H4 (cell line): ENCODE measurements around the gene AMACR. TPM values are rescaled to one million over a fixed set of nuclear protein-coding genes. Genes with fewer than 3 reads are reported as not detected.

Experiments
- total RNA-seq: library from RNA; depleted of rRNA; stranded (reverse); fragments of >200 nt; shearing (Covaris generic); gene quantifications from 2 replicates; pipeline ENCODE4 v1.2.3, GENCODE V29; 2014; rRNA removed

AMACR gene
- total RNA-seq, 1 experiment from 2014 or later, result 11.8 TPM

Other genes starting within 250 kb of the AMACR start
- 11.6 and 14.7 TPM in 2 replicates for gene ADAMTS12, start 116.1 kb downstream of the AMACR start, total RNA-seq
- not detected in 2 replicates for gene RXFP3, start 71.7 kb downstream of the AMACR start, total RNA-seq
- gene SLC45A2, start 23.4 kb downstream of the AMACR start, total RNA-seq, result not detected in 2 replicates
- 0.17 and 0.76 TPM in 2 replicates for gene C1QTNF3, start 35.2 kb upstream of the AMACR start, total RNA-seq